Eye (tissue), 1 donor: ENCODE measurements around the gene CIB4.
"Not testable (repeated sequence)": the region's sequence is repeated elsewhere in the genome, so short reads cannot be mapped to it uniquely, and the experiment has no call there.

Experiments
- DNase-seq: peaks from one replicate; pipeline ENCODE4 v3.0.0-alpha.2; 2015

CIB4 gene

GRCh38 chr2:26665296-26665695, 24.1 kb upstream of the CIB4 start:
- not testable (repeated sequence) for DNase-seq

- DNase-seq, result no peak
Observed at GRCh38 chr2:26660363-26660962, 19.3 kb upstream of the CIB4 start.

- DNase-seq, result no peak
Observed at GRCh38 chr2:26658691-26659346, 17.7 kb upstream of the CIB4 start.

- DNase-seq, result no peak
Observed at GRCh38 chr2:26657265-26657664, 16.1 kb upstream of the CIB4 start.

GRCh38 chr2:26655611-26656195, 14.5 kb upstream of the CIB4 start:
- no peak for DNase-seq

- not testable (repeated sequence) for DNase-seq
Observed at GRCh38 chr2:26655120-26655519, 14.0 kb upstream of the CIB4 start.

GRCh38 chr2:26654061-26654340, 12.8 kb upstream of the CIB4 start:
- no peak for DNase-seq

GRCh38 chr2:26653207-26654060, 12.3 kb upstream of the CIB4 start:
- DNase-seq, result no peak

GRCh38 chr2:26652361-26653041, 11.3 kb upstream of the CIB4 start:
- DNase-seq, result peak; percentile 71

GRCh38 chr2:26651799-26652198, 10.6 kb upstream of the CIB4 start:
- no peak for DNase-seq

- no peak for DNase-seq
Observed at GRCh38 chr2:26651470-26651771, 10.3 kb upstream of the CIB4 start.

GRCh38 chr2:26650713-26651469, 9.7 kb upstream of the CIB4 start:
- no peak for DNase-seq

GRCh38 chr2:26649992-26650712, 9.0 kb upstream of the CIB4 start:
- DNase-seq, result no peak

GRCh38 chr2:26649322-26649721, 8.2 kb upstream of the CIB4 start:
- no peak for DNase-seq

- no peak for DNase-seq
Observed at GRCh38 chr2:26648516-26648915, 7.3 kb upstream of the CIB4 start.

- DNase-seq, result no peak
Observed at GRCh38 chr2:26647981-26648380, 6.8 kb upstream of the CIB4 start.

- no peak for DNase-seq
Observed at GRCh38 chr2:26646986-26647672, 6.0 kb upstream of the CIB4 start.

GRCh38 chr2:26645762-26646161, 4.6 kb upstream of the CIB4 start:
- DNase-seq, result no peak

- DNase-seq, result no peak
Observed at GRCh38 chr2:26644188-26644835, 3.1 kb upstream of the CIB4 start.

- no peak for DNase-seq
Observed at GRCh38 chr2:26642429-26642828, 1.3 kb upstream of the CIB4 start.

- peak; percentile 33 for DNase-seq
Observed at GRCh38 chr2:26640331-26640745, 828 bp downstream of the CIB4 start.
